ENCODE measurements around the gene CD101. TPM values are rescaled to one million over a fixed set of nuclear protein-coding genes. Genes with fewer than 3 reads are reported as not detected.

Gene CD101
- total RNA-seq, 1 experiment from 2014 or later = 0.76 TPM

GRCh38 chr1:116990612-116991151 is 10.9 kb upstream of the CD101 start:
- intact Hi-C loops (cut with micrococcal nuclease; ENCODE audit: unreplicated experiment) = loop anchor here (10.0 kb wide), 1 partner anchor 54 kb away; no protein-coding TSS in a partner anchor
- H3K9me3 ChIP-seq (ENCODE audit: insufficient read depth, low read depth) = no peaks in the 10 kb centered on the region
- DNase-seq = no peak
- no peaks in the 10 kb centered on the region for H3K4me1 ChIP-seq (replicated peaks; ENCODE audit: insufficient read depth)
- H3K36me3 ChIP-seq (ENCODE audit: low read depth) = no peaks in the 10 kb centered on the region
- ChIA-PET POLR2A (ENCODE audit: unreplicated experiment) (no interaction called here), CTCF (no interaction called here)
- TF ChIP-seq, protein P1, sequence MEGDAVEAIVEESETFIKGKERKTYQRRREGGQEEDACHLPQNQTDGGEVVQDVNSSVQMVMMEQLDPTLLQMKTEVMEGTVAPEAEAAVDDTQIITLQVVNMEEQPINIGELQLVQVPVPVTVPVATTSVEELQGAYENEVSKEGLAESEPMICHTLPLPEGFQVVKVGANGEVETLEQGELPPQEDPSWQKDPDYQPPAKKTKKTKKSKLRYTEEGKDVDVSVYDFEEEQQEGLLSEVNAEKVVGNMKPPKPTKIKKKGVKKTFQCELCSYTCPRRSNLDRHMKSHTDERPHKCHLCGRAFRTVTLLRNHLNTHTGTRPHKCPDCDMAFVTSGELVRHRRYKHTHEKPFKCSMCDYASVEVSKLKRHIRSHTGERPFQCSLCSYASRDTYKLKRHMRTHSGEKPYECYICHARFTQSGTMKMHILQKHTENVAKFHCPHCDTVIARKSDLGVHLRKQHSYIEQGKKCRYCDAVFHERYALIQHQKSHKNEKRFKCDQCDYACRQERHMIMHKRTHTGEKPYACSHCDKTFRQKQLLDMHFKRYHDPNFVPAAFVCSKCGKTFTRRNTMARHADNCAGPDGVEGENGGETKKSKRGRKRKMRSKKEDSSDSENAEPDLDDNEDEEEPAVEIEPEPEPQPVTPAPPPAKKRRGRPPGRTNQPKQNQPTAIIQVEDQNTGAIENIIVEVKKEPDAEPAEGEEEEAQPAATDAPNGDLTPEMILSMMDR (conservative IDR thresholded peaks at IDR 0.05) = no peak
- TF ChIP-seq EZH2 (IDR thresholded peaks at IDR 0.05; ENCODE audit: low read depth) = no peak
- H2AFZ ChIP-seq = no peak overlapping the region
- H4K20me1 ChIP-seq (ENCODE audit: insufficient read depth) = no peaks in the 10 kb centered on the region
- no TSS peak for BruUV-seq (replicated peaks)
- no peaks in the 10 kb centered on the region for H3F3A ChIP-seq (ENCODE audit: insufficient read depth, low read depth)
- H3K27me3 ChIP-seq (ENCODE audit: insufficient read depth, low read depth) = no peaks in the 10 kb centered on the region
- H3K27ac ChIP-seq = no peak overlapping the region
- no peaks in the 10 kb centered on the region for H3K9me2 ChIP-seq (ENCODE audit: insufficient read depth)
- no peak overlapping the region for H3K4me3 ChIP-seq
- no peak overlapping the region for H3K4me2 ChIP-seq
- no peaks in the 10 kb centered on the region for H3K79me2 ChIP-seq (ENCODE audit: low read depth)

DNA sequence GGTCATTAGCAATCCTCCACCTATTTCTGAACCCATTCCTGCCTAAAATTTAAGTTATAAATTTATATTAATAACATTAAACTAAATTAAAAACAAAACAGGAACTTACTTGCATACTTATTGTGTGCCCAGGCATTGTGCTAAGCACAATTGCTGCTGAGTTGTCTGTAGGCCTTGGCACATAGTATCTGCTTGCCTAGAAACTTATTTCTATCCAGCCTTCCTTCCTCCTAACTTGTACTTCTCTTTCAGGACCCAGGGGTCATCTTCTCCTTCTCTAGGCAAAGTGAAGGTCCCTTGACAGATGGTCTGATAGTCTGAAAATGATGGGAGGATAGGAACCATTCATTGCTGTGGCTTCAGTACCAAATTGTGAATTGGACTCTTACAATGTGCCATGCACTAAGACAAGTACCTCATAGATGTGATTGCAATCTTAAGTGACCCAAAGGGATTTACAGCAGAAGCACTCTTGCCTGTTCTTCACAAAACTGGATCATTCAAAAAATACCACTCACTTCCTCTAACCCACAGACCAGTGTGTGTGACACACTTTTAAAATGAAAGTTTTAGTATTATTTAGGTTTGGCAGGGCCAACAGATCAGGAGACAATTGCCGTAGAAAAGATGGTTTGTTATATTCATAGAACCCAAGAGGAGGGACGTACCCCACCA is 10.3 kb upstream of the CD101 start:
- DNase-seq = no peak
- H3F3A ChIP-seq (ENCODE audit: insufficient read depth, low read depth) = no peaks in the 10 kb centered on the region
- no peaks in the 10 kb centered on the region for H4K20me1 ChIP-seq (ENCODE audit: insufficient read depth)
- no peaks in the 10 kb centered on the region for H3K79me2 ChIP-seq (ENCODE audit: low read depth)
- H3K9me2 ChIP-seq (ENCODE audit: insufficient read depth) = no peaks in the 10 kb centered on the region
- H3K36me3 ChIP-seq (ENCODE audit: low read depth) = no peaks in the 10 kb centered on the region
- no peaks in the 10 kb centered on the region for H3K9me3 ChIP-seq (ENCODE audit: insufficient read depth, low read depth)
- H3K4me1 ChIP-seq (replicated peaks; ENCODE audit: insufficient read depth) = no peaks in the 10 kb centered on the region
- no peak for TF ChIP-seq EZH2 (IDR thresholded peaks at IDR 0.05; ENCODE audit: low read depth)
- TF ChIP-seq, protein P1 (conservative IDR thresholded peaks at IDR 0.05) = no peak
- ChIA-PET POLR2A (ENCODE audit: unreplicated experiment) (no interaction called here), CTCF (no interaction called here)
- H3K27ac ChIP-seq = no peak overlapping the region
- H2AFZ ChIP-seq = no peak overlapping the region
- intact Hi-C loops (cut with micrococcal nuclease; ENCODE audit: unreplicated experiment) = loop anchor here (10.0 kb wide), 1 partner anchor 53 kb away; no protein-coding TSS in a partner anchor
- no peaks in the 10 kb centered on the region for H3K27me3 ChIP-seq (ENCODE audit: insufficient read depth, low read depth)
- H3K4me3 ChIP-seq = no peak overlapping the region
- no peak overlapping the region for H3K4me2 ChIP-seq
- BruUV-seq (replicated peaks) = no TSS peak

DNA sequence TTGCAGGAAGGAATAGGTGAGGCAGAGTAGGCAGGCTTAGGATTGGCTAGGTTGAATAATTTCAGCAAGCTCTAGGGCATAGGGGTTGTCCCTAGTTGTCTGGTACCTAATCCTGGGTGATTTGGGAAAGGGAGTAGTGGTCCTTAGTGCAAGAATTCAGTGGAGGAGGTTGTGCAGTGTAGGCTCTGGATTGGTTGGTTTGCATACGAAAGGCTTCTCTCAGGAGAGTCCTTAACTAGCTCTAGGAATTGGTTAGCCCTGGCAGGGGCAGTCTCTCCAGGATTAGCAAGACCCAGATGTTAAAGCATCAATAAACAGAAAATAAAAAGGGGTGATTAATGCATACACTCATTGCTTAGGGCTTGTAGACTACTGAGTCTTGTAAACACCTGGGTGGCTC is 9.6 kb upstream of the CD101 start:
- CTCF ChIA-PET = no interaction called here
- H3K9me3 ChIP-seq (ENCODE audit: insufficient read depth, low read depth) = no peaks in the 10 kb centered on the region
- H2AFZ ChIP-seq = no peak overlapping the region
- BruUV-seq (replicated peaks) = no TSS peak
- intact Hi-C loops (cut with micrococcal nuclease; ENCODE audit: unreplicated experiment) = loop anchor here (10.0 kb wide), 1 partner anchor 53 kb away; no protein-coding TSS in a partner anchor
- no peak overlapping the region for H3K4me2 ChIP-seq
- no peaks in the 10 kb centered on the region for H4K20me1 ChIP-seq (ENCODE audit: insufficient read depth)
- H3K27ac ChIP-seq = no peak overlapping the region
- H3K9me2 ChIP-seq (ENCODE audit: insufficient read depth) = no peaks in the 10 kb centered on the region
- H3F3A ChIP-seq (ENCODE audit: insufficient read depth, low read depth) = peaks cover 3% of the 10 kb centered on the region; the same call in 1 of the 2 replicates
- no peak for TF ChIP-seq EZH2 (IDR thresholded peaks at IDR 0.05; ENCODE audit: low read depth)
- TF ChIP-seq, protein P1 (conservative IDR thresholded peaks at IDR 0.05) = no peak
- H3K27me3 ChIP-seq (ENCODE audit: insufficient read depth, low read depth) = no peaks in the 10 kb centered on the region
- no peaks in the 10 kb centered on the region for H3K79me2 ChIP-seq (ENCODE audit: low read depth)
- H3K4me3 ChIP-seq = no peak overlapping the region
- H3K4me1 ChIP-seq (replicated peaks; ENCODE audit: insufficient read depth) = peaks cover 4% of the 10 kb centered on the region
- POLR2A ChIA-PET (ENCODE audit: unreplicated experiment) = no interaction called here
- DNase-seq = no peak
- H3K36me3 ChIP-seq (ENCODE audit: low read depth) = no peaks in the 10 kb centered on the region
